ENCODE results near the gene PLCB4. TPM values are rescaled to one million over a fixed set of nuclear protein-coding genes. Genes with fewer than 3 reads are reported as not detected.

PLCB4 gene
- 41.1 TPM for total RNA-seq

DNA sequence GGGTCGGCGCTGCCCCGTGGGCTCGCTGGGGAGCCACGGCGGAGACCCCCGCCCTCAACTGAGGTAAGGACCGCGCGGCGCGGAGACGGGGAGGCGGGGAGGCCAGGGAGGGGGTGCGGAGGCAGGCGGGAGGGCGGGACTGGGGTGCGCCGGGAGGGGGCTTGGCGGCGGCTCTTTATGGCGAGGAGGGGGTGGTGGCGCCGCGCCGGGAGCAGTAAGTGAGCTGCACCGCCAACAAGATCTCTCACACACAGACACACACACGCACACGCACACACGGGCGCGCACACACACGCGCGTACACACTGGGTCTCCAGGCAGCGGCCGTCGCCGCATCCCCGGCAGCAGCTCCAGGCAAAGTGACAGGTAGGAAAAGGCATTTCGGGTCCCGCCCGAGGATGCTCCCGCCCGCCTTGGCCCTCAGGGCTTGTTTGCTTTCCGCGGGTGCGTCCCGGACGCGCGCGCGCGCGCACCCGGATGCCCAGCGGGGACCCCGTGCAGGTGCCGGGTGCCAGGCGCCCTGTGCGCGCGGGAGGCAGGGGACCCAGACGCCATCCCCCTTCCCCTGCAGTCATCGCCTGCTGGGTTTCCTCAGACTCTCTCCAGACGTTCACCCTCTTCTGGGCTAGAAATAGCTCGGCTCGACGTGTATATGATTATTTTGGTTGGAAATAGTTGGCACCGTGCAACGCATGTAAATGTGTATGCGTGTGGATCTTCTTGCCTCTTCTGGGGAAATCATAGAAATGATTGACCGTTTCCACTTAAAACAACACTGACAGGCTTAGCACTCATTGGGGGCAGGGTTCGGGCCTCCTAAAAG, at the start of gene PLCB4:
Gene PLCB4, plus strand, starts transcription at position 247 of the 823 bp plus-strand sequence. CDS start 238,728 bp downstream, outside the sequence.

DNA sequence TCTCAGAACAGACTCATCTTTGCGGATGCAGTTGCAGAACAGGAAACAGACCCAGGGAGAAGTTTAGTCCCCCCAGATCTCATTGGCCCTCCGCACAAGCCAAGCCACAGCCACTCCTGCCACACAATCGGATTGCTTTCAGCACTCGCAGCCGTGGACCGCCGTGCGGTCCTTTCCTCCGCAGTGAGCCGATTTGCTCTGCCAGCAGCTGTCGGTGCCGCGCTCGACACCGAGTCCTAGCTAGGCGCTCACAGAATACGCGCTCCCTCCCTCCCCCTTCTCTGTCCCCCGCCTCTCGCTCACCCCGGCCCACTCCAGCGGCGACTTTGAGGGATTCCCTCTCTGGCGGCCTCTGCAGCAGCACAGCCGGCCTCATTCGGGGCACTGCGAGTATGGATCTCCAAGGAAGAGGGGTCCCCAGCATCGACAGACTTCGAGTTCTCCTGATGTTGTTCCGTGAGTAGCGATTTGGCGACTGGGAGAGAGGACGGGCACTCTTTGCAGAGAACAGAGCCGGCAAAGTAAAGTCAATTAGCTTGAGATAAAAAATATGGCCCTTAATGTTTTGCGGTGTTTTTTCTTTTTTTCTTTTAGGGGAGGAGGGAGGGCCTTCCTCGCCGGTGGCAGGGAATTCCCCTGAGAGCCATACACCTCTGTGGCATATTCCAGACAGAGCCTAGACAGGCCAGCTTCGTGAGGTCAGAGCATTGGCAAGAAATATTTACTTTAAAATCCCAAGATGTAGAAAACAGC, 445.8 kb downstream of the PLCB4 start, which contains the start of gene LAMP5:
Gene LAMP5, plus strand, starts transcription at position 130 of the 753 bp plus-strand sequence. Its CDS starts 263 bp downstream, at position 393.

All from diencephalon (tissue), 1 donor.